HEK293 (cell line): ENCODE data around the gene HYOU1.

ENCODE experiments used
- ELK4 ChIP-seq: IDR thresholded peaks from 2 replicates; pipeline ENCODE4 v1.6.1; 2011; ENCODE audit warnings: mild to moderate bottlenecking, low read depth, low read length, borderline replicate concordance
- KLF17 ChIP-seq: fragments of 450-650 bp; formaldehyde crosslinking; IDR thresholded peaks from 2 replicates; pipeline ENCODE4 v1.5.1; 2016; ENCODE audit warnings: missing biosample characterization, missing genetic modification characterization
- PRDM1 ChIP-seq: fragments of 450-650 bp; formaldehyde crosslinking; IDR thresholded peaks from 2 replicates; pipeline ENCODE4; 2016; ENCODE audit warnings: missing biosample characterization, missing genetic modification characterization
- PRDM6 ChIP-seq: fragments of 450-650 bp; formaldehyde crosslinking; IDR thresholded peaks from 2 replicates; pipeline ENCODE4 v1.5.1; 2017; ENCODE audit warnings: missing biosample characterization, missing genetic modification characterization
- SP2 ChIP-seq: fragments of 450-650 bp; formaldehyde crosslinking; IDR thresholded peaks from 2 replicates; pipeline ENCODE4 v1.5.1; 2016; ENCODE audit warnings: missing biosample characterization, missing genetic modification characterization
- TSHZ1 ChIP-seq: fragments of 450-650 bp; formaldehyde crosslinking; IDR thresholded peaks from 2 replicates; pipeline ENCODE4 v1.5.1; 2016; ENCODE audit warnings: missing biosample characterization, missing genetic modification characterization, borderline replicate concordance
- ZBTB20 ChIP-seq: fragments of 450-650 bp; formaldehyde crosslinking; IDR thresholded peaks from 2 replicates; pipeline ENCODE4 v1.5.1; 2016; ENCODE audit warnings: missing biosample characterization, missing genetic modification characterization
- ZBTB8A ChIP-seq: fragments of 450-650 bp; formaldehyde crosslinking; IDR thresholded peaks from 2 replicates; pipeline ENCODE4 v1.5.1; 2016; ENCODE audit warnings: missing biosample characterization, missing genetic modification characterization
- ZEB2 ChIP-seq: fragments of 450-650 bp; formaldehyde crosslinking; IDR thresholded peaks from 2 replicates; pipeline ENCODE4 v1.5.1; 2016; ENCODE audit warnings: missing biosample characterization, missing genetic modification characterization
- ZFP3 ChIP-seq: fragments of 450-650 bp; formaldehyde crosslinking; IDR thresholded peaks from 2 replicates; pipeline ENCODE4 v1.5.1; 2016; ENCODE audit warnings: low read depth, missing biosample characterization, missing genetic modification characterization
- ZNF10 ChIP-seq: fragments of 450-650 bp; formaldehyde crosslinking; IDR thresholded peaks from 2 replicates; pipeline ENCODE4 v1.5.1; 2017; ENCODE audit warnings: missing biosample characterization, missing genetic modification characterization
- ZNF132 ChIP-seq: fragments of 450-650 bp; formaldehyde crosslinking; IDR thresholded peaks from 2 replicates; pipeline ENCODE4 v1.5.1; 2017; ENCODE audit warnings: missing biosample characterization, missing genetic modification characterization, borderline replicate concordance
- ZNF26 ChIP-seq: fragments of 450-650 bp; formaldehyde crosslinking; IDR thresholded peaks from 2 replicates; pipeline ENCODE4 v1.5.1; 2016; ENCODE audit warnings: missing biosample characterization, missing genetic modification characterization
- ZNF398 ChIP-seq: fragments of 450-650 bp; formaldehyde crosslinking; IDR thresholded peaks from 2 replicates; pipeline ENCODE4 v1.5.1; 2017; ENCODE audit warnings: missing biosample characterization, missing genetic modification characterization
- ZNF404 ChIP-seq: fragments of 450-650 bp; formaldehyde crosslinking; IDR thresholded peaks from 2 replicates; pipeline ENCODE4 v1.5.1; 2017; ENCODE audit warnings: missing biosample characterization, missing genetic modification characterization
- ZNF433 ChIP-seq: fragments of 450-650 bp; formaldehyde crosslinking; IDR thresholded peaks from 2 replicates; pipeline ENCODE4 v1.5.1; 2016; ENCODE audit warnings: missing biosample characterization, missing genetic modification characterization, low read depth
- ZNF510 ChIP-seq: fragments of 450-650 bp; formaldehyde crosslinking; IDR thresholded peaks from 2 replicates; pipeline ENCODE4 v1.5.1; 2018; ENCODE audit warnings: mild to moderate bottlenecking, missing genetic modification characterization, missing biosample characterization; ENCODE audit not compliant: insufficient replicate concordance
- ZNF514 ChIP-seq: fragments of 450-650 bp; formaldehyde crosslinking; IDR thresholded peaks from 2 replicates; pipeline ENCODE4 v1.5.1; 2016; ENCODE audit warnings: missing biosample characterization, missing genetic modification characterization
- ZNF548 ChIP-seq: fragments of 450-650 bp; formaldehyde crosslinking; IDR thresholded peaks from 2 replicates; pipeline ENCODE4 v1.5.1; 2016; ENCODE audit warnings: missing biosample characterization, missing genetic modification characterization
- ZNF624 ChIP-seq: fragments of 450-650 bp; formaldehyde crosslinking; IDR thresholded peaks from 2 replicates; pipeline ENCODE4 v1.5.1; 2017; ENCODE audit warnings: missing biosample characterization, missing genetic modification characterization
- ZNF664 ChIP-seq: fragments of 450-650 bp; formaldehyde crosslinking; IDR thresholded peaks from 2 replicates; pipeline ENCODE4 v1.5.1; 2016; ENCODE audit warnings: missing biosample characterization, missing genetic modification characterization
- ZNF701 ChIP-seq: fragments of 450-650 bp; formaldehyde crosslinking; IDR thresholded peaks from 2 replicates; pipeline ENCODE4 v1.5.1; 2016; ENCODE audit warnings: missing biosample characterization, missing genetic modification characterization
- ZNF785 ChIP-seq: fragments of 450-650 bp; formaldehyde crosslinking; IDR thresholded peaks from 2 replicates; pipeline ENCODE4 v1.5.1; 2016; ENCODE audit warnings: missing biosample characterization, missing genetic modification characterization
- ZNF843 ChIP-seq: fragments of 450-650 bp; formaldehyde crosslinking; IDR thresholded peaks from 2 replicates; pipeline ENCODE4 v1.5.1; 2016; ENCODE audit warnings: missing biosample characterization, missing genetic modification characterization
- ZSCAN4 ChIP-seq: fragments of 450-650 bp; formaldehyde crosslinking; IDR thresholded peaks from 2 replicates; pipeline ENCODE4 v1.5.1; 2017; ENCODE audit warnings: missing biosample characterization, missing genetic modification characterization
- ZSCAN5A ChIP-seq: fragments of 450-650 bp; formaldehyde crosslinking; IDR thresholded peaks from 2 replicates; pipeline ENCODE4 v1.5.1; 2016; ENCODE audit warnings: missing biosample characterization, missing genetic modification characterization

The HYOU1 gene

GRCh38 chr11:119018074-119018938, 38.7 kb downstream of the HYOU1 start, which contains the start of the genes RPS25 and TRAPPC4 (continued):
- no peak for TF ChIP-seq ZNF433 (tag by site-specific recombination)
- no peak for TF ChIP-seq ZBTB20
- TF ChIP-seq ZNF785 (tag by site-specific recombination): no peak
- no peak for TF ChIP-seq ZSCAN5A
- TF ChIP-seq ZFP3 (tag by site-specific recombination): no peak
- TF ChIP-seq ZNF132 (tag by site-specific recombination): no peak
- TF ChIP-seq ZNF664 (tag by site-specific recombination): no peak
- no peak for TF ChIP-seq ZBTB8A (tag by site-specific recombination)
- TF ChIP-seq ZNF404 (tag by site-specific recombination): no peak
- peak; percentile 48 for TF ChIP-seq ZEB2 (tag by site-specific recombination)
- no peak for TF ChIP-seq ZNF514 (tag by site-specific recombination)
- no peak for TF ChIP-seq PRDM6 (tag by site-specific recombination)
- TF ChIP-seq ZNF548 (tag by site-specific recombination): peak; percentile 55; the same call in 1 of the 2 replicates
- TF ChIP-seq ZNF26 (tag by site-specific recombination): no peak
- TF ChIP-seq ZSCAN4 (tag by site-specific recombination): no peak
- TF ChIP-seq PRDM1 (tag by site-specific recombination): no peak
- TF ChIP-seq TSHZ1: no peak
- no peak for TF ChIP-seq ZNF701 (tag by site-specific recombination)
- TF ChIP-seq ELK4: no peak
- no peak for TF ChIP-seq ZNF510 (tag by site-specific recombination)
- no peak; the same call in 1 of the 2 replicates for TF ChIP-seq ZNF398
- TF ChIP-seq ZNF624 (tag by site-specific recombination): no peak
- no peak for TF ChIP-seq ZNF843 (tag by site-specific recombination)
- no peak for TF ChIP-seq ZNF10 (tag by site-specific recombination)
- TF ChIP-seq SP2 (tag by site-specific recombination): peak; percentile 91
- TF ChIP-seq KLF17 (tag by site-specific recombination): peak; percentile 28
